Activated CD4-positive, CD25-positive, alpha-beta regulatory T cell treated with anti-CD3 and anti-CD28 coated beads, Interleukin-2, amount 50 U/mL, for 72 hours (primary cell): ENCODE results near the gene MPRIP.
"Not testable (repeated sequence)": the region's sequence is repeated elsewhere in the genome, so short reads cannot be mapped to it uniquely, and the experiment has no call there.

Source experiments
- DNase-seq: peaks from one replicate; pipeline ENCODE4 v3.0.0; 2021

MPRIP gene

GRCh38 chr17:17153709-17154108, 111.5 kb downstream of the MPRIP start:
- no peak for DNase-seq

GRCh38 chr17:17154556-17154955, 112.3 kb downstream of the MPRIP start:
- no peak for DNase-seq

GRCh38 chr17:17154981-17155380, 112.7 kb downstream of the MPRIP start:
- DNase-seq: no peak

GRCh38 chr17:17155568-17155967, 113.3 kb downstream of the MPRIP start:
- no peak for DNase-seq

- no peak for DNase-seq
Observed at GRCh38 chr17:17156107-17156506, 113.8 kb downstream of the MPRIP start.

- DNase-seq: no peak
Observed at GRCh38 chr17:17156511-17156910, 114.3 kb downstream of the MPRIP start.

- no peak for DNase-seq
Observed at GRCh38 chr17:17157041-17157440, 114.8 kb downstream of the MPRIP start.

GRCh38 chr17:17158506-17158905, 116.2 kb downstream of the MPRIP start:
- DNase-seq: not testable (repeated sequence)

GRCh38 chr17:17159571-17159970, 117.3 kb downstream of the MPRIP start:
- DNase-seq: no peak

- DNase-seq: no peak
Observed at GRCh38 chr17:17161121-17161520, 118.9 kb downstream of the MPRIP start.

GRCh38 chr17:17161759-17162158, 119.5 kb downstream of the MPRIP start:
- DNase-seq: no peak

- DNase-seq: no peak
Observed at GRCh38 chr17:17164156-17164555, 121.9 kb downstream of the MPRIP start.

- no peak for DNase-seq
Observed at GRCh38 chr17:17164676-17165075, 122.4 kb downstream of the MPRIP start.

- no peak for DNase-seq
Observed at GRCh38 chr17:17165666-17166308, 123.5 kb downstream of the MPRIP start.

GRCh38 chr17:17166446-17166845, 124.2 kb downstream of the MPRIP start:
- DNase-seq: no peak

GRCh38 chr17:17167356-17167755, 125.1 kb downstream of the MPRIP start:
- DNase-seq: no peak

GRCh38 chr17:17167986-17168385, 125.7 kb downstream of the MPRIP start:
- no peak for DNase-seq

- no peak for DNase-seq
Observed at GRCh38 chr17:17168401-17168800, 126.1 kb downstream of the MPRIP start.

GRCh38 chr17:17169396-17169795, 127.1 kb downstream of the MPRIP start:
- no peak for DNase-seq

- DNase-seq: no peak
Observed at GRCh38 chr17:17170346-17170985, 128.2 kb downstream of the MPRIP start.

- no peak for DNase-seq
Observed at GRCh38 chr17:17171186-17171585, 128.9 kb downstream of the MPRIP start.

GRCh38 chr17:17172001-17172939, 130.0 kb downstream of the MPRIP start:
- no peak for DNase-seq

GRCh38 chr17:17172990-17173389, 130.7 kb downstream of the MPRIP start:
- DNase-seq: no peak

- DNase-seq: no peak
Observed at GRCh38 chr17:17173921-17174320, 131.7 kb downstream of the MPRIP start.
